HG03097 (cell line): ENCODE measurements around the gene KHDRBS2.

Experiments used
- ATAC-seq: cut with Tn5 transposase; IDR thresholded peaks from one replicate; pipeline ENCODE4 v1.9.1; 2021; ENCODE audit not compliant: unreplicated experiment, low FRiP score

Gene KHDRBS2

GRCh38 chr6:62285612-62286469 lies at the start of gene KHDRBS2:
TSS of gene KHDRBS2 (minus strand) at chr6:62286225.
- ATAC-seq = peak; percentile 100

DNA sequence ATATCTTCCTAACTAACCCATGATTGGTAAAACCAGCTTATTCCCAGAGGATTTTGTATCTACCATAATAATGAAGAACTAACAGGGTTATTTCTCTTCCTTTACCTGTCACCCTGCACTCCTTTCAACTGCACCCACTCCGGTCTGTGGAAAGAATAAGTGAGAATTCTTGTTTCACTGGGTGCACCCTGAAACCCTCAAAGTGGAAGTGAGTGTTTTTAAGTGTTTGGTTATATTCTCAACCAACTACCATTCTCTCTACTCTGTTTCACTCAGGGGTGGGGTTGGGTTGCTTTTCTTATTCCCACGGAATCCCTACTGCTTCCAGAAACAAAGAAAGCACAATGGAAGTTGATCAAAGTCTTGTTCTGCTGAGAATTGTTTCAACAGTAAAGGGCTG lies 42.6 kb upstream of the KHDRBS2 start:
- no peak for ATAC-seq

GRCh38 chr6:62324834-62325233 lies 38.8 kb upstream of the KHDRBS2 start:
- ATAC-seq = no peak

DNA sequence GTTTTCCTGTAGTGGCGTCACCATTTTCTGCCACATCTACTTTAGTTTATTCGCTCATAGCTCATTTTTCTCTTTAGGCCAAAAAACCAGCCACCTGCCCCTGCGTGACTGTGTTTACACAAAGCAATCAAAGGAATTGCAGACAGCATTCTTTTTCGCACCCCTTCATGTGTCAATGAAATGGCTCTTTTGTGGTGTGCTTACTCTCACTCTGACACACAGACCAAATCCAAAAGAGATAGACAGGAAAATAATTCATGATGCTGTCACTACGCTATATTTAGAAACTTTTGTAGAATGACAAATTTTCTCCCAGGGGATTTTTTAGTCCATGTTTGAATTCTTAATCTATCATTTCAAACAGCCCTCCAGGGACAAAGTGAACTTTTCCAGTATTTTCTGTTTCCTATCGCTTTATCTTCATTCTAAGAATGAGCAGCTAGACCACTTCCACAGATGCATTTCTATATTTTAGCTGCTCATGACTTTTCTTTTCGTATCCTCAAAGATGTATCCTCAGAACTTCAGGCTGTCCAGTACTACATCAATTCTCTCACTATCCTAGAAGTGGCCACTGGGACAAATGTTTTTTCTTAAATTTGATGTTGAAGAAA lies 37.9 kb upstream of the KHDRBS2 start:
- ATAC-seq = no peak

DNA sequence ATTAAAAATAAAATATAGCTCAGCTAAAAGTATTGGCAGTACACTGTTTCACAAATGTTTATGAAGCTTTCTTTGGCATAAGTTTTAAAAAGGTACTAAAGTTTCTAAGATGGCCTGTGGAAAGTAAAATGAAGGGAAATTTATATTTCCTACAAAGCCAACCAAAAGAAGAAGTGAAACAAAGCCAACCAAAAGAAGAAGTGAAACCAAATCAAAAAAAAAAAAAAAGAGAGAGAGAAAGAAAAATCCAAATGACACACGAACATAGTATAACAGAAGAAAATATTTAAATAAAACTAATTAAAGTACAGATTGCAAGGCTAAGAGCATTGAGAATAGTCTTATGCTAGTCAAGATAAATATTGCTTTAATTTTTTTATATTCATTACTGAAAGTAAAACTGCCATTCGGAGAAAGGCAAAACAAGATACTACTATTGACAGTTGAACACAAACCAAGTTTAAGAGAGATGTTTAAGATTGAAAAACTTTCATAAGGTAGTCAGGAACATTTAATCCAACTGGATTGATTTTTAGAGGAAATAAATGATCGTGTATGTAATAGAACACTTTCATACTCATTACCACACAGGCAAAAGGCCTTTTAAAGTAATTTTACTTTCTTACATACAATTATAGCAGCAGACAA lies 12.8 kb upstream of the KHDRBS2 start:
- peak; percentile 80 for ATAC-seq

- no peak for ATAC-seq
Measured at GRCh38 chr6:62296541-62296940, 10.5 kb upstream of the KHDRBS2 start.

GRCh38 chr6:62288974-62289373 lies 2.9 kb upstream of the KHDRBS2 start:
- no peak for ATAC-seq

GRCh38 chr6:62288562-62288961 lies 2.5 kb upstream of the KHDRBS2 start:
- no peak for ATAC-seq

DNA sequence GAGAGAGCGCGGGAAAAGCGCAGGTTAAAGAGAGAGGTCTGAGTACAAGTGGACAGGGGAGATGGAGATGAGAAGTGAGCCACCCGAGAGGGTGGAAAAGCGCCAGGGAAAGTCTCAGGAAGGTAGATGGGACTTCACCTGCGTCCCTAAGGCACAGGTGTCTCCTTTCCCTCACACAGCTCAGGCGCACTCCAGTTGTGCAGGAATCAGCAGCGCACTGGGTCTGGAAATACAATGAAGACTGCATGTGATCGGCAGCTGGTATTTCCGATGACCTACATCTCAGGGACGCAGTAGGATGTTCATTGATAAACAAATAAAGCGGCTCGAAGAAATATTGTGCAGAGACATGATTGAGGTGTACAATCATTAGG lies 432 bp upstream of the KHDRBS2 start:
- no peak for ATAC-seq

GRCh38 chr6:62284725-62285124 lies 1.3 kb downstream of the KHDRBS2 start:
- no peak for ATAC-seq

- ATAC-seq = no peak
Measured at GRCh38 chr6:62283796-62284411, 2.1 kb downstream of the KHDRBS2 start.

DNA sequence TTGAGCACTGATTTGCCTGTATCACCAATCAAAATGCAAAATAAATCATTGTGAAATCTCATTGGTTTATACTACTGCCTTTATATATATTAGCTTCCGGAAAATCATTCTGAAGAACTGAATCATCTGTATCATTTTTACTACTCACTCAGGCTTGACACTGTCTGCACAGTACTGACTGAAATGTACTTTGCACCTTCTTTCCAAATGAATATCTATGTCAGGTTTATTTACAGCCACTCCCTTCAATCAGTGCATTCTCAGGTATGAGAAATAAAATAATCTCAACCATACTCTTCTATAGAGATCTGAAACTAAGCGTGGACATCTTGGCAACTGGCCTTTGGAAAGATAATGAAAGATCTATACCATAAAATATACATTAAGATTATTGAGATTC lies 2.7 kb downstream of the KHDRBS2 start:
- ATAC-seq = no peak

GRCh38 chr6:62280099-62280498 lies 5.9 kb downstream of the KHDRBS2 start:
- no peak for ATAC-seq

GRCh38 chr6:62272114-62272513 lies 13.9 kb downstream of the KHDRBS2 start:
- ATAC-seq = no peak

- ATAC-seq = no peak
Measured at GRCh38 chr6:62265906-62266525, 20.0 kb downstream of the KHDRBS2 start.

DNA sequence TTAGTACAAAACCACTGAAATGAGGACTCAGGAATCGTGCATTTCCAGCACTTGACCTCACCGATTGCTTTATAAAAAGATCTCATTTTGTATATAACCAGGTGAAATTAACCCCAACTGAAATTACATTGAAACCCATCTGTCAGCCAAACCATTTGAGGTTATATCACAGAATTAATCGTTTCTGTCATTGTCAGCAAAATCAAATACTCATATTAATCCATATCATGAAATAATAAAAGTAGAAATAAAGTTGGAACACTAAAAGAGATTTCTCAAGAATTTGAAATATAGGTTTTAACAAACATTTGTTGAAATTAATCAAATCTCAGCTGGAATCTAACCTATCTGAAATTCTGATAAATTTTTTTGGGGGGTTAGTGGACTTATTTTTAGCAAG lies 23.7 kb downstream of the KHDRBS2 start:
- ATAC-seq = no peak

- no peak for ATAC-seq
Measured at GRCh38 chr6:62246087-62246486, 39.9 kb downstream of the KHDRBS2 start.

- no peak for ATAC-seq
Measured at GRCh38 chr6:62236784-62237183, 49.2 kb downstream of the KHDRBS2 start.

DNA sequence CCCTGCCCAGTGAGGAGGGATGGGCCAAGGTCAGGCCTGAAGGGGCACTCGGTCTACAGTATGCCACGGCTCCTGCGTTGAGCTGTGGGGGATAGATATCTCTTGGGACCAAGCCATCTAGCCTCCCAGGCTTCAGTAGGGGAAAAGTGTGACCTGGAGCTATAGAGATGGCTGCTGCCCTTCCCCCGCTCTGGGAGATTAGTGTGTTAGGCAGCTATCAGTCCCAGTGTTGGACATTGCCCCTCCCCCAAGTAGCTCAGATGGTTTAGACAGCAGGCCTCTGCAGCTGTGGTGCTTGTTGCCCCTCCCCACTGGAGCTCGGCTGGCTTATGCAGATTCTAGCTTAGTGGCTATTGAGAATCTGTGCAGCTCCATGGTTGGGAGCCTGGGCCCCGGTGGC lies 56.8 kb downstream of the KHDRBS2 start:
- ATAC-seq = no peak

GRCh38 chr6:62217866-62218265 lies 68.2 kb downstream of the KHDRBS2 start:
- no peak for ATAC-seq

DNA sequence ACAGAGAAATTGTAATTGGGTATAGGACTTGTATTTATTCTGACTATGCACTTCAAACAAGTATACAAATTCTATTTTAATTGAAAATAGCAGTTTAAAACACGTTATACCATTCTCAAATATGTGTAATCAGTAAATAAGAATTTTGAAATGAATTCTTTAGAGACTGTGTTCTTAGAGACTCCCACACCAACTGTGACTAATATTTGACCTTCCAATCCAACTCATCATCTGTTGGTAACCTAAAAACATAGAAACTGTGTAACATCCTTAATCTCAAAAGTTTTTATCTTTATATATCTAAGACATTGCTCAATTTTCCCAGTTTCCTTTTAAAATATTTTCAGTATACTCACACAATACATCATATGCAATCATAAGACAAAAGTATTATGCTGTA lies 83.9 kb downstream of the KHDRBS2 start:
- no peak for ATAC-seq
